ENCODE measurements around the gene PADI6. TPM values are rescaled to one million over a fixed set of nuclear protein-coding genes. Genes with fewer than 3 reads are reported as not detected.

Gene PADI6
- total and polyA plus RNA-seq, 2 of the 8 experiments (the other 6 are each of a cell fraction or from before 2014, with no cell fraction given) = not detected

DNA sequence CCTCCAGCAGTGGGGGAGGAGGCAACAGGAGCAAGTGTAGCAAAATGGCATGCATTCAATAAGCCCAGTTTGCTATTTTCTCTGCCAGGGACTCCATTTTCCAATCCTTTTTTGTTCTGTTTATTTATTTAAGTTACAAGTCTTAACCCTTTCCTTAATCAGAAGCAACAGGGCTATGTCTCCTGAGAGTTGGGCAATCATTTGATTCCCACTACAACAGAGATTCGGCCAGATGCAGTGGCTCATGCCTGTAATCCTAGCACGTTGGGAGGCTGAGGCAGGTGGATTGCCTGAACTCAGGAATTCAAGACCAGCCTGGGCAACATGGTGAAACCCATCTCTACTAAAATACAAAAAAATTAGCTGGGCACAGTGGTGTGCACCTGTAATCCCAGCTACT is 42.0 kb downstream of the PADI6 start:
- Histone ChIP-seq H3K4me2 (ENCODE audit: insufficient read depth in 1 of 2, low read depth in 2 of 2, low read length in 2 of 2) (no peak overlapping the region), H2BK20ac (ENCODE audit: low read length) (no peak overlapping the region), H3K4ac (replicated peaks; ENCODE audit: insufficient read length, low read depth, low read length) (no peak overlapping the region), H2BK12ac (ENCODE audit: low read depth, low read length) (no peak overlapping the region), H3K27ac (ENCODE audit: low read depth, low read length) (no peak overlapping the region), H4K20me1 (replicated peaks in 1 of 2; ENCODE audit: control insufficient read depth in 1 of 2, insufficient read depth in 2 of 2, low read length in 2 of 2) (peaks cover 20 to 35% of the 10 kb centered on the region in 2 experiments), H3K27me3 (replicated peaks in 1 of 4; ENCODE audit: control insufficient read depth in 3 of 4, extremely low read depth in 1 of 4, insufficient read depth in 3 of 4, low read length in 3 of 4) (no peaks in the 10 kb centered on the region), H2AK5ac (ENCODE audit: low read depth, low read length) (no peak overlapping the region), H2BK120ac (replicated peaks; ENCODE audit: low read depth, low read length) (no peak overlapping the region), H3K9me3 (ENCODE audit: insufficient read depth in 2 of 2, low read depth in 1 of 2, low read length in 1 of 2) (no peaks in the 10 kb centered on the region), H2BK15ac (ENCODE audit: low read length) (no peak overlapping the region), H3K4me1 (replicated peaks in 1 of 4; ENCODE audit: control insufficient read depth in 3 of 4, insufficient read depth in 4 of 4, low read length in 3 of 4) (peaks cover 0 to 4% (median 0%) of the 10 kb centered on the region in 4 experiments; a peak in 2 of 7 replicates), H2AFZ (ENCODE audit: low read length) (no peak overlapping the region), H3K14ac (ENCODE audit: insufficient read length) (no peak overlapping the region), H2BK5ac (ENCODE audit: low read depth, low read length) (no peak overlapping the region), H3K9ac (replicated peaks in 1 of 4; ENCODE audit: extremely low read depth in 1 of 4, low read depth in 3 of 4, low read length in 3 of 4) (no peak overlapping the region), H3K79me1 (ENCODE audit: low read depth, low read length) (peaks cover 3% of the 10 kb centered on the region; the same call in 1 of the 2 replicates), H3K23me2 (ENCODE audit: low read depth, low read length) (no peaks in the 10 kb centered on the region), H4K5ac (ENCODE audit: insufficient read length, low read depth, low read length) (no peak overlapping the region), H3K36me3 (ENCODE audit: control insufficient read depth in 2 of 4, insufficient read depth in 4 of 4, low read length in 3 of 4) (peaks cover 65 to 99% (median 92%) of the 10 kb centered on the region in 4 experiments), H3K4me3 (ENCODE audit: extremely low read depth in 1 of 4, insufficient read depth in 2 of 4, low read depth in 3 of 4, low read length in 4 of 4) (no peak overlapping the region), H3K56ac (replicated peaks; ENCODE audit: insufficient read length, low read depth, low read length) (no peak overlapping the region), H4K8ac (ENCODE audit: extremely low read depth, insufficient read depth, low read length) (no peak overlapping the region), H3K79me2 (ENCODE audit: control insufficient read depth in 1 of 2, insufficient read depth in 2 of 2, low read length in 2 of 2) (peaks cover 0 to 69% of the 10 kb centered on the region in 2 experiments; a peak in 2 of 4 replicates), H4K91ac (replicated peaks; ENCODE audit: insufficient read length, low read length) (no peak overlapping the region), H3K23ac (ENCODE audit: insufficient read length) (no peak overlapping the region), H3K18ac (ENCODE audit: extremely low read depth, low read length) (no peak overlapping the region)
- ChIA-PET CTCF (ENCODE audit: partially characterized antibody) (interaction anchor here (1.0 to 1.4 kb wide), 3 partner anchors 13 to 63 kb away, joined by 3 to 4 read pairs (median 3); no protein-coding TSS in a partner anchor), POLR2A (ENCODE audit: partially characterized antibody) (interaction anchor here (0.9 to 2.2 kb wide), 5 partner anchors 10 to 23 kb away, joined by 3 to 9 read pairs (median 6); no protein-coding TSS in a partner anchor)
- FAIRE-seq (no peak), DNase-seq (ENCODE audit: low read depth in 1 of 2, low spot score in 2 of 2) (no peak)
- 86% methylated on average over 2 of the region's 2 CpGs; no CpG with 5 or more reads in 1 of the 2 experiments for WGBS, 2 experiments (ENCODE audit: extremely low coverage in 1 of 2, insufficient coverage in 1 of 2, insufficient read length in 1 of 2, insufficient replicate concordance in 2 of 2, low coverage in 1 of 2, low lambda C conversion rate in 2 of 2, missing lambda C conversion rate in 1 of 2)
- TF ChIP-seq NANOG (IDR thresholded peaks at IDR 0.05; ENCODE audit: insufficient read depth, low read depth, low read length, poor library complexity, severe bottlenecking) (no peak), RXRA (IDR thresholded peaks at IDR 0.05; ENCODE audit: insufficient read depth, low read depth, low read length) (no peak), RNF2 (IDR thresholded peaks at IDR 0.05; ENCODE audit: borderline replicate concordance, low read depth, low read length, missing control alignments, poor library complexity, severe bottlenecking) (no peak), CBX5 (IDR thresholded peaks at IDR 0.05; ENCODE audit: low read depth, low read length) (no peak), POU5F1 (IDR thresholded peaks at IDR 0.05; ENCODE audit: low read depth, low read length) (no peak), GTF2F1 (IDR thresholded peaks at IDR 0.05; ENCODE audit: borderline replicate concordance, low read depth, low read length) (no peak), ASH2L (IDR thresholded peaks at IDR 0.05; ENCODE audit: low read length) (no peak), CTBP2 (IDR thresholded peaks at IDR 0.05; ENCODE audit: borderline replicate concordance, insufficient read depth, insufficient read length, low read length) (no peak), JUN (IDR thresholded peaks at IDR 0.05; ENCODE audit: low read depth, low read length) (no peak), SP4 (IDR thresholded peaks at IDR 0.05; ENCODE audit: low read length) (no peak), SP2 (IDR thresholded peaks at IDR 0.05; ENCODE audit: low read length) (no peak), KDM4A (IDR thresholded peaks at IDR 0.05; ENCODE audit: low read depth, low read length, severe bottlenecking) (no peak)
- TF ChIP-seq, protein P1, sequence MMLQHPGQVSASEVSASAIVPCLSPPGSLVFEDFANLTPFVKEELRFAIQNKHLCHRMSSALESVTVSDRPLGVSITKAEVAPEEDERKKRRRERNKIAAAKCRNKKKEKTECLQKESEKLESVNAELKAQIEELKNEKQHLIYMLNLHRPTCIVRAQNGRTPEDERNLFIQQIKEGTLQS (IDR thresholded peaks at IDR 0.05; ENCODE audit: insufficient read depth, low read depth, low read length) = no peak
